Activated CD4-positive, alpha-beta T cell treated with anti-CD3 and anti-CD28 coated beads for 1 hour (primary cell): Measurements from ENCODE around the gene MSTN.

ENCODE experiments used
- DNase-seq: peaks from one replicate; pipeline ENCODE4 v3.0.0-alpha.2; 2020

The MSTN gene

GRCh38 chr2:190062601-190063000 is at the start of gene MSTN:
Gene MSTN (minus strand): TSS chr2:190062729. CDS start chr2:190062596, 133 bp downstream.
- no peak for DNase-seq

DNA sequence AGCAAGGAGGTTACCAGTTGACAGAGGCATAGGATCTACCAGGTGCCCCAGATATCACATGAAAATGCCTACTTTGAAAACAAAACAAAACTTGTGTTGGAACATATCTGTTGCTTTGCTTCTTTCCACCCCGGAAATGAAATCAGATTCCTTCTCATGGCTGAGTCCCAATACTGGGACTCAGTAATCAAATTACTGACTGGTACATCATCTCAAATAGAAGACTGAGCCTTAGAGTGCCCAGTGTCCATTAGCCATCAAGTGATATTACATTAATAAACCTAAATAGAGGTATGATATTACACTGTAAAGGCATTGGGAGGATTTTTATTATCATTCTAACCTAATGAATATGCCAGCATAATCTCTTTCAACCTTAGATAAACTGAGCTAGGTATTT is 48.6 kb upstream of the MSTN start:
- DNase-seq: no peak

DNA sequence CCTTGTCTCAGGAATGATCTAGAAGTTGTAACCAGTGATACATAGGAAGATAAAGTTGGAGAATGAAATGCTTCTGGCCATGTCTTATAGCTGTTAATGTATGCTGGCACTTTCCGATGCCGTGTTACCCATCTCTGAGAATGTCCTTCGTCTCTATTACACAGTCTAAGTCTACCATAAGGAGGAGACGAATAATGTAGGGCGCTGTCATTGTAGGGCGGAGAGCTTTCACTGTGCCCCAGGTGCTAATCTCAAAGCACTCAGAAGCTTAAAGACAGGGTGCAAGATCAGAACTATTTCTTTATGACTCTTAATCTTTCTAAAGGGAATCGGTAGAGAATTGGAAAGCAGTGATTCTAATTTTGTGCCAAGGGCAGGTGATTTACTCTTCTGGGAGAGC is 48.2 kb upstream of the MSTN start:
- no peak for DNase-seq

DNA sequence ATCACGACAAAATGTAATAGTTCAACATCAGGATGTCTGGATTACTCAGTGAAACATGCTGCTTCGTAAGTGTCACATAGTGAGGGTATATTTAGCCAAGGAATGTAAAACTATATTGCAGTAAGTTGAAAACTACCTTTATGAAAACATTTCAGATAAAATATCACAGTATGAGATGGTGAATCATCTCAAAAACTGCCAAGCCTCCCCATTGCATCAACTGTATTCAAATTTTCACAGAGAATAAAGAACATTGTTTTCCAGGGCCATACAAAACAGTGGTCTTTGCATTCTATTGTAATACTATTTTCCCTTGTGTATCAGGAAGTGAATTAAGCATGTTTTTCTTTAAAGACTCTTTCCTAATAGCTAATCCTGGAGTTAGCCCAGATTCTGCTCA is 47.6 kb upstream of the MSTN start:
- no peak for DNase-seq

- DNase-seq: no peak
Measured at GRCh38 chr2:190107409-190107808, 44.9 kb upstream of the MSTN start.

GRCh38 chr2:190106783-190107182 is 44.3 kb upstream of the MSTN start:
- DNase-seq: no peak

DNA sequence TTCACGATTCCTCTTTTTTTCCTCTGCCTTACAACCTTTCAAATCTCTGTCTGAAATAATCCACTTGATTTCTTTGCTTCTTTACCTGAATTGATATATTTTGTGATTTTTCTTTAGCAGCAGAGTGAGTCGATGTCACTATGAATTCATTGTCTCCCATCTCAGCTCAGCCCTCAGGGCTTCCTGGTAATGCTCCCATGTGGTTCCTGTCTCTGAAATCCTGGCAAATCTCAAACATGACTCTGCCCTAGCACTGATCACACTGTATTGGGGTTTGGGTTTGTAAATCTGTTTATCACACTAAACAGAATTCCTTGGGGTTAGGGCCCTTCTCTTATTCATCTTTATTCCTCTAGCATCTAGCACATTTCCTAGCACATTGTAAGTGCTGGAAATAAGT is 43.0 kb upstream of the MSTN start:
- DNase-seq: no peak

GRCh38 chr2:190103144-190103543 is 40.6 kb upstream of the MSTN start:
- no peak for DNase-seq

GRCh38 chr2:190099890-190100697 is 37.6 kb upstream of the MSTN start:
- no peak for DNase-seq

DNA sequence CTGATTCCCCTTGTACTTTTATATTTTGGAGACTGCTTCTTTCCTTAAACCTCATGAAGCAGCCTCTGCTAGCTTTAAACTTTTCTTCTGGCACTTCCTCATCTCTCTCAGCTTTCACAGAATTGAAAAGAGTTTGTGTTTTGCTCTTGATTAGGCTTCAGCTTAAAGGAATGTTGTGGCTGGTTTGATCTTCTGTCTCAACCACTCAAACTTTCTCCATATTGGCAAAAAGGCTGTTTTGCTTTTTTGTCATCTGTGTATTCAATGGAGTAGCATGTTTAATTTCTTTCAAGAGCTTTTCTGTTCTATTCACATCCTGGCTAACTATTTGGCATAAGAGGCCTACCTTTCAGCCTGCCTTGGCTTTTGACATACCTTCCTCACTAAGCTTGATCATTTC is 36.3 kb upstream of the MSTN start:
- DNase-seq: no peak

DNA sequence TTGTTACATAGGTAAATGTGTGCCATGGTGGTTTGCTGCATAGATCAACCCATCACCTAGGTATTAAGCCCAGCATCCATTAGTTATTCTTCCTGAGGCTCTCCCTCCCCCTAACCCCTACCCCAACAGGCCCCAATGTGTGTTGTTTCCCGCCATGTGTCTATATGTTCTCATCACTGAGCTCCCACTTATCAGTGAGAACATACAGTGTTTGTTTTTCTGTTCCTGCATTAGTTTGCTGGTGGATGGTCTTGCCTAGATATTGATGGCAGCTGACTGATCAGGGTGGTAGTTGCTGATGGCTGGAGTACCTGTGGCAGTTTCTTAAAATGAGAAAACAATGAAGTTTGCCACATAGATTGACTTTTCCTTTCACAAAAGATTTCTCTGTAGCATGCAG is 34.6 kb upstream of the MSTN start:
- no peak for DNase-seq

DNA sequence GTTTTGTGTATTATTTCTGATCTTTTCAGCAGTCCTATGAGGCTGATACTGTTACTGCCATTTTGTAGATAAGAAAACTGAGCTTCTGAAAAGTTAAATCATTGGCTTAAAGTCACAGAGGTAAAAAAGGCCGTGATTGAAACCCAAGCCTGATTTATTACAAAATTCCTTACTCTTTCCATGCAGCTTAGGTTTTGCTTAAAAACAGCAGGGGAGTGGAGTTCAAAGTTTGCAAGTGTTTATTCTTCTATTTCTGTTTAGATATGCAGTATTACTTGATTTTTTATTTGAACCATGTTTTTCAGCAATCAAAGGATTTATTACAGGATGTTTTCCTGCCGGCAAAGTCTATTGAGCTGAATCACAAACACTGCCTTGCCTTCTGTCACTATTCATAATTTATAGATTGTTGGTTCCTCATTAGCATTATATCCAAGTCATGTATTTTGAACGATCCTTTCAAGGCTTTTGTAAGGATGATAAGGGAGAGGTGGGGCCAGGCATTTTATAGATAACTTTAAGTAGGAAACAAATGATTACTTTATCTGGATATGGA is 31.9 kb upstream of the MSTN start:
- no peak for DNase-seq

GRCh38 chr2:190093793-190094192 is 31.3 kb upstream of the MSTN start:
- no peak for DNase-seq

- no peak for DNase-seq
Measured at GRCh38 chr2:190090148-190090547, 27.6 kb upstream of the MSTN start.

GRCh38 chr2:190088917-190089316 is 26.4 kb upstream of the MSTN start:
- DNase-seq: no peak

DNA sequence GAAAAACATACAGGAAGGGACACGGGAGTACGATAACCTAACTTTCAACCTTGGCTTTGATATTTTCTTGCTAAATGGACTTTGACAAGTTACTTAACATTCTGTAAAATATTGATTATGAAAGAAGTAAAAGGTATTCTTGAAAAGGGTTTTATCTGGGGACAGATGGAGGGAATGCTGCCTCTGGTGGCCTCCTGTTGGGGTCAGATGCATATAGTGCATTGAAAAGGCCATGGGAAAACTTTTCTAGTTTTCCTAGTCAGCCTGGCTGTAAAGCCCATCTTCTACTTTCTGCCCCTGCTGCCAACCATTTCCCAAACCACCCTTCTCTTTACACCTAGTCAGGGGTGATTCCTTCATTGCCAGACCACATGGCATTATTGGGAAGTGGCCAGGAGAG is 22.2 kb upstream of the MSTN start:
- DNase-seq: no peak

DNA sequence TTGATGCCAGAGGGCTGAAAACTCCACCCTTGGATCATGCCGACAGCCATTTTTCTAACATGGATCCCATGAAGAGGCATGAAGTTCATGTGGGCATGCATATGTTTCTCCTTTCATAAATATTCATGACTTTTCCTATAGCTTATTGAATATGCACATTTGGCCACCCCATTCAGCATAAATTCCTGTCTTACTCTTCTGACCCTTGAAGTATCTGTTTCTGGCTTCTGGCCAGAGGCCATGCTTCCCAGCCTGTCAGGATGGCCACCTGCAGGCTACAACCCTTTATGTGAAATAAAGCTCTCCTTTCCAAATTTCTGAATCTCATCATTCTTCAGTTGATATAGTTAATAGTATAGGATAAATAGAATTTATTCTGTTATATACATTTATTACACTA is 19.6 kb upstream of the MSTN start:
- no peak for DNase-seq

DNA sequence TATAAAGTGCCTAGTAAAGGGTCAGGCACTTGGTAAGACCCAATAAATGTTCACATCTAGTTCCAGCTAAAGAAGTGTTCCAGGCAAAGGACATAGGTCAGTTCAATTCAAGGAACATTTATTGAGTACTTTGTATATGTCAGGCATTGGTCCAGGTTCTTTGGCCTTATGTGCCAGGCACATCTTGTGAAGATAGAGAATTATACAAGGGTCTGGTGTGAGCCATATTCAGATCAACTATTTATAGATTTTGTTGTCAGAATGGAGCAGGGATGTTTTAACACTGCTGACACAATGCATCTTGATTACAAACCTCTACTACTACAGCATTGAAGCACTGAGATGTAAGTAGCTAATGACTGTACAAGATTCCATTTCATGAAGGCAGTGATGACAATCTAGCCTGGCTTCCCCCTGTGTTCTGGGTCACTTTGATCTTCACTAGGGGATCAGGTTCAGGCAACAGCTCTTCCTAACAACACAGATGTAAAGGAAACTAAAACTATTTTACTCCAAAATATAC is 18.1 kb upstream of the MSTN start:
- DNase-seq: no peak

DNA sequence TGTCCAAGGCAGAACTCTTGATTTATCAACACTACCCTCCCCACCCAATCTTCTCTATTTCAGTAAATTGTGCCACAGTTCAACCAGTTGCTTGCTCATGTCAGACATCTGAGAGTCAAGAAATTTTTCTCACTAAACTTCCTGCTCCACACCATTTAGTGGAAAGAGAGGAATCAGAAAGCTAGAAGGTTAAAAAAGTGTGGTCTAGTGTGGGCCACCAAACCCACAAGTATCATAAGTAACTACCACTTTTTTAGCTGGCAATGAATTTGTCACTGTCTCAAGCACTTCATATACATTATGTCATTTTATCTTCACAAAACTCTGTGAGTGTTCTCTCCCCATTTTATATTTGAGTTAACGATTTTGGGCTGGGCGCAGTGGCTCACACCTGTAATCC is 16.6 kb upstream of the MSTN start:
- DNase-seq: no peak

DNA sequence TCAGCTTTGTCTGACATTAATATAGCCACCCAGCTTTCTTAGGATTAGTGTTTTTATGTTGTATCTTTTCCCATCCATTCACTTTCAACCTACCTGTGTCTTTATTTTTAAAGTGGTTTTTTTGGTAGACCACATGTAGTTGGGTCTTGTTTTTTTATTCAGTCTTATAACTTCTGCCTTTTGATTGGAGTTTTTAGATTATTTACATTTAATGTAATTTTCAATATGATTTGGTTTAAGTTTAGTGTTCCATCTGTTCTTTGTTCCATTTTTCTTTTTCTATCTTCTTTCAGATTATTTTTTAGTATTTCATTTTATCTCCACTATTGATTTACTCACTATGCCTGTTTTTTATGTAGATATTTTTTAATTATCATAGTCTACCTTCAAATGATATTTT is 13.1 kb upstream of the MSTN start:
- no peak for DNase-seq

DNA sequence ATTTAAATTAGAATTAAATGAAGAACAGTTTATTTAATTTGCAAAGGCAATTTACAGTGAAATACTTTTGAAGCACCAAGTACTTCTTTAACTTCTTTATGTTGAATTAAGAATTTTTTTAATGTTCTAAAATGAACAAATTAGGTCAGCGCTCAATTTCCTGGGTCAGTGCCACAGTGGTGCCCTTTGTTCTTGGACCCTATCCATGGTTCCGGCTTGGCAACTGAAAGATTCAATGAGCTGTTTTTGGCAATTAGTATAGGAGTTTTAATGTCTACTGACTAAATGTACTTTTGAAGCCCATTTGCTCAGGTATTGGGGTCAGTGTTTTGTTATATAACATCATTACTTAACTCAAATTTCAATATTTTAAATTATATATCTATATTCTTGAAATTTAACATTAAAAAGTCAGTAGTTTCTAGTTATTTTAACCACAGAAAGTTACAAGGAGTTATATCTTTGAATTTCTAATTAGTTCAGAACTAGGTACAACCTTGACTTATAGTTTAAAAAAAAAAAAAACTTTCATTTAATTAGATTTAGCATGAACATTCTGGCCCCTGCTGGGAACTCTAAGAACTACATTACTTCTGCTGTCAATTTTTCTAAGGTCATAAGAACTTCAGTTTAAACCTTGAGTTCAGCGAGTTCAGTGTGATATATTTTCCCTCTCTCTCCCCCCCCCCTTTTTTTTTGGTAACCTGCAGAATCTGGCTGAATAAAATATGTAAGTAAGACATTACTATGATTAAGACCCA is 7.6 kb upstream of the MSTN start:
- no peak for DNase-seq

GRCh38 chr2:190068764-190069163 is 6.2 kb upstream of the MSTN start:
- no peak for DNase-seq

DNA sequence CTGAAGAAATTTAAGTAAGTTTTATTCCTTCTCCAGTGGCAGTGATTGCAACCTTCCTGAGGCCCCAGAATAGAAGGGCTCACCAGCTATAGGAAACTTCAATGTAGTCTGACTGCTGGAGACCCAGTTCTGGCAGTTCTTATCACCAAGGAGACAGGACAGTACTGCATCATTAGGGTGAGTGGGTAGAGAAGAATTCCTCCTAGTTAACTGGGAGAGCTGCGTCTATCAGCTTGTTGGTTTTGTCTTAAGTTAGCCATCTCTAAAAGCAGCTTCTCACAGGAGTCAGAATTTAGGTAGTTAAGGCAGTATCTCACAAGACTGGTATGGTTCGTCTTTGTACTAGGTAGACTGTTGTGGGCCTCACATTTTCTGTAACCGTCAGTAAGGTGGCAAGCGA is 3.3 kb upstream of the MSTN start:
- no peak for DNase-seq

GRCh38 chr2:190063624-190064023 is 1.1 kb upstream of the MSTN start:
- DNase-seq: no peak
